IMR-90 (cell line): ENCODE data around the gene GKN2. TPM values are rescaled to one million over a fixed set of nuclear protein-coding genes. Genes with fewer than 3 reads are reported as not detected.

Experiments used
- ATAC-seq: fragments of 200-7000 bp; cut with Tn5 transposase; 2 replicates; pipeline ENCODE4 v1.9.1; 2020; ENCODE audit warnings: low read depth, mild to moderate bottlenecking, moderate library complexity
- BruUV-seq: library from RNA; stranded (reverse); fragments of 400-500 nt; replicated peaks from 2 replicates; lab custom pipeline; 2021; lab: Mats Ljungman, UMichigan
- CTCF ChIA-PET: fragments of 300-600 bp; formaldehyde crosslinking; extraction: SDS; loops from one replicate; lab custom pipeline; 2021; ENCODE audit warnings: antibody characterized with exemption; lab: Yijun Ruan, JAX
- POLR2A ChIA-PET: fragments of 300-600 bp; sonication (Branson Sonifier 250); formaldehyde crosslinking; loops from one replicate; lab custom pipeline; 2022; ENCODE audit warnings: antibody characterized with exemption; ENCODE audit not compliant: unreplicated experiment; lab: Charles Lee
- DNase-seq: peaks from one replicate; pipeline ENCODE4 v3.0.0; 2013
- H2AFZ ChIP-seq: replicated peaks from 2 replicates; pipeline ENCODE3; 2013; ENCODE audit warnings: low read length, mild to moderate bottlenecking; ENCODE audit not compliant: poor library complexity
- H2AK5ac ChIP-seq: 2 replicates; pipeline ENCODE4 v1.6.1; 2013; ENCODE audit warnings: low read depth, low read length, inconsistent platforms
- H2AK9ac ChIP-seq: replicated peaks from 2 replicates; pipeline ENCODE3; 2013; ENCODE audit warnings: mild to moderate bottlenecking, low read depth, low read length, moderate library complexity; ENCODE audit not compliant: poor library complexity
- H2BK120ac ChIP-seq: 2 replicates; pipeline ENCODE4 v1.6.1; 2013; ENCODE audit warnings: low read depth, low read length, inconsistent platforms
- H2BK15ac ChIP-seq: 3 replicates; pipeline ENCODE4 v1.6.1; 2013; ENCODE audit warnings: low read depth, low read length, inconsistent platforms
- H2BK20ac ChIP-seq: 2 replicates; pipeline ENCODE4 v1.6.1; 2013; ENCODE audit warnings: low read depth, mild to moderate bottlenecking, inconsistent platforms, low read length, moderate library complexity
- H2BK5ac ChIP-seq: 2 replicates; pipeline ENCODE4 v1.6.1; 2013; ENCODE audit warnings: mild to moderate bottlenecking, low read depth, low read length, inconsistent platforms; ENCODE audit not compliant: poor library complexity, severe bottlenecking
- H3K14ac ChIP-seq: replicated peaks from 2 replicates; pipeline ENCODE4 v1.6.1; 2013; ENCODE audit warnings: low read depth, low read length, inconsistent platforms
- H3K18ac ChIP-seq: 2 replicates; pipeline ENCODE4 v1.6.1; 2013; ENCODE audit warnings: low read depth, low read length, control low read depth
- H3K23ac ChIP-seq: 2 replicates; pipeline ENCODE4 v1.6.1; 2013; ENCODE audit warnings: low read depth, low read length, inconsistent platforms
- H3K27ac ChIP-seq: 2 replicates; pipeline ENCODE4 v1.5.1; 2013; ENCODE audit warnings: mild to moderate bottlenecking, control low read depth, low read length; ENCODE audit not compliant: insufficient read depth
- H3K27me3 ChIP-seq: 2 replicates; pipeline ENCODE4 v1.6.1; 2013; ENCODE audit warnings: low read length; ENCODE audit not compliant: control insufficient read depth, insufficient read depth
- H3K36me3 ChIP-seq: 2 replicates; pipeline ENCODE4 v1.6.1; 2013; ENCODE audit warnings: low read length, mixed read lengths; ENCODE audit not compliant: control insufficient read depth, insufficient read depth
- H3K4ac ChIP-seq: 2 replicates; pipeline ENCODE4 v1.6.1; 2013; ENCODE audit warnings: low read depth, low read length, inconsistent platforms
- H3K4me1 ChIP-seq: 2 replicates; pipeline ENCODE4 v1.6.1; 2013; ENCODE audit warnings: low read length, mixed read lengths; ENCODE audit not compliant: control insufficient read depth, insufficient read depth
- H3K4me2 ChIP-seq: 2 replicates; pipeline ENCODE4 v1.6.1; 2013; ENCODE audit warnings: low read depth, mild to moderate bottlenecking, control low read depth, low read length, moderate library complexity
- H3K4me3 ChIP-seq: 2 replicates; pipeline ENCODE4 v1.5.1; 2013; ENCODE audit warnings: low read depth, mild to moderate bottlenecking, control low read depth, low read length, moderate library complexity; ENCODE audit not compliant: insufficient read depth
- H3K56ac ChIP-seq: 2 replicates; pipeline ENCODE4 v1.6.1; 2013; ENCODE audit warnings: low read length, inconsistent platforms; ENCODE audit not compliant: insufficient read depth; ENCODE audit errors: extremely low read depth
- H3K79me1 ChIP-seq, 2 experiments: 2 replicates each; pipeline ENCODE4 v1.6.1; 2013; ENCODE audit warnings: low read length in 2 of 2, inconsistent platforms in 1 of 2, low read depth in 1 of 2
- H3K9ac ChIP-seq: 2 replicates; pipeline ENCODE4 v1.6.1; 2013; ENCODE audit warnings: low read depth, low read length, control low read depth
- H3K9me1 ChIP-seq: 2 replicates; pipeline ENCODE4 v1.6.1; 2013; ENCODE audit warnings: low read length, inconsistent platforms; ENCODE audit not compliant: insufficient read depth
- H3K9me3 ChIP-seq: 2 replicates; pipeline ENCODE4 v1.6.1; 2013; ENCODE audit warnings: low read length; ENCODE audit not compliant: control insufficient read depth, insufficient read depth
- H4K20me1 ChIP-seq: 2 replicates; pipeline ENCODE4 v1.6.1; 2013; ENCODE audit warnings: low read length, inconsistent platforms; ENCODE audit not compliant: insufficient read depth
- H4K5ac ChIP-seq: 2 replicates; pipeline ENCODE4 v1.6.1; 2013; ENCODE audit warnings: mild to moderate bottlenecking, low read depth, low read length, control low read depth
- H4K8ac ChIP-seq, 2 experiments: 2 replicates each; pipeline ENCODE4 v1.6.1; 2013; ENCODE audit warnings: low read depth in 2 of 2, low read length in 2 of 2, control low read depth in 1 of 2, inconsistent platforms in 1 of 2
- H4K91ac ChIP-seq: 2 replicates; pipeline ENCODE4 v1.6.1; 2013; ENCODE audit warnings: low read depth, low read length, inconsistent platforms; ENCODE audit not compliant: insufficient read depth
- BHLHE40 ChIP-seq: fragments of 150-350 bp; IDR thresholded peaks from 2 replicates; pipeline ENCODE4 v1.6.1; 2016; ENCODE audit warnings: mild to moderate bottlenecking, low read depth, low read length
- CEBPB ChIP-seq: IDR thresholded peaks from 2 replicates; pipeline ENCODE4 v1.6.1; 2012; ENCODE audit warnings: low read depth, low read length, improper control_type of control experiment
- CHD1 ChIP-seq: IDR thresholded peaks from 2 replicates; pipeline ENCODE4 v1.6.1; 2012; ENCODE audit warnings: low read depth, low read length, improper control_type of control experiment
- CTCF ChIP-seq: conservative IDR thresholded peaks from 2 replicates; pipeline ENCODE4 v1.5.1; 2012; ENCODE audit warnings: mild to moderate bottlenecking, low read depth, low read length, improper control_type of control experiment
- ELK1 ChIP-seq: fragments of 150-350 bp; IDR thresholded peaks from 2 replicates; pipeline ENCODE4 v1.6.1; 2016; ENCODE audit warnings: low read depth, mild to moderate bottlenecking, low read length, moderate library complexity, borderline replicate concordance
- FOS ChIP-seq: fragments of 150-350 bp; IDR thresholded peaks from 2 replicates; pipeline ENCODE4 v1.6.1; 2016; ENCODE audit warnings: low read depth, low read length
- MAFK ChIP-seq: IDR thresholded peaks from 2 replicates; pipeline ENCODE4 v1.6.1; 2012; ENCODE audit warnings: low read depth, low read length, improper control_type of control experiment
- MAZ ChIP-seq: IDR thresholded peaks from 2 replicates; pipeline ENCODE4 v1.6.1; 2012; ENCODE audit warnings: low read depth, mild to moderate bottlenecking, low read length, improper control_type of control experiment, moderate library complexity, borderline replicate concordance
- MXI1 ChIP-seq: IDR thresholded peaks from 2 replicates; pipeline ENCODE4 v1.6.1; 2012; ENCODE audit warnings: low read depth, mild to moderate bottlenecking, low read length, moderate library complexity, borderline replicate concordance
- NFE2L2 ChIP-seq: fragments of 150-350 bp; IDR thresholded peaks from 2 replicates; pipeline ENCODE4 v1.6.1; 2016; ENCODE audit warnings: low read depth, mild to moderate bottlenecking, low read length
- RAD21 ChIP-seq: IDR thresholded peaks from 2 replicates; pipeline ENCODE4 v1.6.1; 2012; ENCODE audit warnings: low read length, improper control_type of control experiment
- RCOR1 ChIP-seq: IDR thresholded peaks from 2 replicates; pipeline ENCODE4 v1.6.1; 2012; ENCODE audit warnings: mild to moderate bottlenecking, low read length, improper control_type of control experiment; ENCODE audit not compliant: insufficient replicate concordance
- RFX5 ChIP-seq: IDR thresholded peaks from 2 replicates; pipeline ENCODE4 v1.8.0; 2012; ENCODE audit warnings: low read depth, mild to moderate bottlenecking, low read length, moderate library complexity
- SMC3 ChIP-seq: fragments of 150-350 bp; IDR thresholded peaks from 2 replicates; pipeline ENCODE4 v1.6.1; 2016; ENCODE audit warnings: low read depth, mild to moderate bottlenecking, antibody characterized with exemption, low read length, moderate library complexity
- USF2 ChIP-seq: fragments of 150-350 bp; IDR thresholded peaks from 2 replicates; pipeline ENCODE4 v1.6.1; 2017; ENCODE audit warnings: mild to moderate bottlenecking, antibody characterized with exemption, low read length, low read depth
- WGBS, 2 experiments: methylation state at CpG; one replicate each; pipeline versions ENCODE4 v1.1.5 to v1.1.7; 2013; ENCODE audit warnings: missing lambda C conversion rate in 2 of 2; ENCODE audit not compliant: insufficient read length in 1 of 2; ENCODE audit errors: extremely low coverage in 2 of 2; 5-methylcytosine and 5-hydroxymethylcytosine counted together
- dilution Hi-C: fragments of 300-500 bp; cut with HindIII; formaldehyde crosslinking; loops from one replicate; pipeline ENCODE4 v1.14.3; 2018; ENCODE audit warnings: low sequenced_read_pairs; ENCODE audit not compliant: unreplicated experiment
- in situ Hi-C: fragments of 300-500 bp; cut with MboI; formaldehyde crosslinking; loops from 3 replicates; pipeline ENCODE4 v1.14.3; 2019; ENCODE audit warnings: low sequenced_read_pairs, inconsistent platforms, mixed read lengths
- intact Hi-C: fragments of 100-400 bp; cut with micrococcal nuclease; formaldehyde crosslinking; loops from 2 replicates; pipeline ENCODE4 v1.10.0; 2022
- polyA plus RNA-seq, 3 experiments: library from polyadenylated mRNA; depleted of rRNA; stranded (reverse); fragments of >200 nt; gene quantifications; 2 replicates each; pipeline ENCODE4 v1.2.3, GENCODE V29; 2012; ENCODE audit warnings: low replicate concordance in 1 of 3
- total RNA-seq: library from RNA; depleted of rRNA; stranded (reverse); fragments of >200 nt; gene quantifications from 2 replicates; pipeline ENCODE4 v1.2.3, GENCODE V29; 2012

The GKN2 gene
- total and polyA plus RNA-seq, 2 of the 4 experiments (the other 2 are of a cell fraction) = not detected

GRCh38 chr2:68951899-68952298 is 794 bp downstream of the GKN2 start:
- no peak overlapping the region for H2AK9ac ChIP-seq
- H3K9me1 ChIP-seq = no peaks in the 10 kb centered on the region
- no peak overlapping the region for H4K91ac ChIP-seq
- H3K4me2 ChIP-seq = no peak overlapping the region
- BruUV-seq = no TSS peak
- TF ChIP-seq FOS = no peak
- no peak for TF ChIP-seq RFX5
- no peak for TF ChIP-seq BHLHE40
- TF ChIP-seq CTCF = no peak
- TF ChIP-seq MAFK = no peak
- no peak for TF ChIP-seq NFE2L2
- no peak for TF ChIP-seq RAD21
- no peak for TF ChIP-seq USF2
- no peak for TF ChIP-seq MAZ
- no peak for TF ChIP-seq MXI1
- no peak for TF ChIP-seq CEBPB
- TF ChIP-seq CHD1 = no peak
- TF ChIP-seq RCOR1 = no peak
- TF ChIP-seq SMC3 = no peak
- TF ChIP-seq ELK1 = no peak
- H3K4me3 ChIP-seq = no peak overlapping the region
- H3K56ac ChIP-seq = no peak overlapping the region
- DNase-seq = no peak
- H4K5ac ChIP-seq = no peak overlapping the region
- no peaks in the 10 kb centered on the region for H4K20me1 ChIP-seq
- WGBS, 2 experiments = no CpG with 5 or more reads among the region's 4 CpGs
- H2BK5ac ChIP-seq = no peak overlapping the region
- no peak overlapping the region for H3K18ac ChIP-seq
- H3K27ac ChIP-seq = no peak overlapping the region
- no peaks in the 10 kb centered on the region for H3K79me1 ChIP-seq
- H3K23ac ChIP-seq = no peak overlapping the region
- no peak overlapping the region for H3K4ac ChIP-seq
- intact Hi-C loops (no loop called here), in situ Hi-C loops (no loop called here), dilution Hi-C loops (no loop called here)
- no peak for ATAC-seq
- H3K14ac ChIP-seq = no peak overlapping the region
- no peaks in the 10 kb centered on the region for H3K4me1 ChIP-seq
- H2AFZ ChIP-seq = no peak overlapping the region
- POLR2A ChIA-PET = no interaction called here
- no peaks in the 10 kb centered on the region for H3K9me3 ChIP-seq
- CTCF ChIA-PET = no interaction called here
- no peak overlapping the region for H2BK120ac ChIP-seq
- no peak overlapping the region for H2BK20ac ChIP-seq
- H3K27me3 ChIP-seq = no peaks in the 10 kb centered on the region
- H3K36me3 ChIP-seq = no peaks in the 10 kb centered on the region
- no peak overlapping the region for H3K9ac ChIP-seq
- H4K8ac ChIP-seq = no peak overlapping the region
- no peak overlapping the region for H2AK5ac ChIP-seq
- no peak overlapping the region for H2BK15ac ChIP-seq
